ENCODE data around the gene COL5A3.
A peak's percentile ranks its signal among the peaks of the same experiment; 100 is the strongest.

The COL5A3 gene

DNA sequence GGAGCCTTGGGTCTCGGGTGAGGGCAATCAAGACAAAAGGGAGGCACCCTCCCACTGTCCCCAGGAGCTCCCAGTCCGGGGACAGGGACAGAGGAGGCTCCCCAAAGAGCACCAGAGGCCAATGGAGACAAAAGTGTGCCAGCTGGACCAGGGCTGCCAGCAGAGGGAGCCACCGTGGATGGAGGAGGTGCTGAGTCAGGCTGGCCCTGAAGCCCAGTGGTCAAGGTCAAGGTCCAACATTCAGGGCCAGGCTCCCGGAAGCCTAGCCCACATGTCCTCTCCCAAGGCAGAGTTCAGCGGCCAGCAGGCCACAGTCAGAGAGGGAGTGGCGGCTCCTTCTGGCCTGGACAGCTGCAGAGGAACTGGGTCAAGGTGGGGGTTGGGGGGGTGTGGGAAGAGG, 8.4 kb downstream of the COL5A3 start:
- ATAC-seq (ENCODE audit: insufficient read depth, low read depth): no peak
- peak; percentile 54 for TF ChIP-seq CTCF (IDR thresholded peaks at IDR 0.05; ENCODE audit: borderline replicate concordance, extremely low read depth, low read length, poor library complexity, severe bottlenecking)
- no peak for TF ChIP-seq EZH2 (IDR thresholded peaks at IDR 0.05; ENCODE audit: borderline replicate concordance, low read depth, low read length, severe bottlenecking)
- Histone ChIP-seq H4K20me1 (ENCODE audit: insufficient read depth, low read length) (no peaks in the 10 kb centered on the region), H3K9me3 (ENCODE audit: insufficient read depth, low read length, severe bottlenecking) (no peaks in the 10 kb centered on the region), H3K27me3 (ENCODE audit: insufficient read depth, low read length, poor library complexity) (no peaks in the 10 kb centered on the region), H3K4me2 (ENCODE audit: insufficient read depth, low read length) (no peak overlapping the region), H3K27ac (ENCODE audit: low read length) (no peak overlapping the region), H3K9ac (ENCODE audit: low read depth, low read length) (no peak overlapping the region), H3K4me3 (ENCODE audit: low read depth in 1 of 2, low read length in 2 of 2) (no peak overlapping the region), H3K79me2 (ENCODE audit: insufficient read depth, low read length) (no peaks in the 10 kb centered on the region), H3K36me3 (ENCODE audit: insufficient read depth, low read length) (no peaks in the 10 kb centered on the region), H3K4me1 (ENCODE audit: insufficient read depth, low read length) (no peaks in the 10 kb centered on the region), H2AFZ (ENCODE audit: low read depth, low read length) (no peak overlapping the region)
- no peak for DNase-seq

GRCh38 chr19:10000171-10000826, 10.0 kb downstream of the COL5A3 start:
- H3K27me3 ChIP-seq (ENCODE audit: insufficient read depth, low read length, poor library complexity): no peaks in the 10 kb centered on the region
- H3K4me2 ChIP-seq (ENCODE audit: insufficient read depth, low read length): no peak overlapping the region
- H2AFZ ChIP-seq (ENCODE audit: low read depth, low read length): no peak overlapping the region
- no peaks in the 10 kb centered on the region for H3K4me1 ChIP-seq (ENCODE audit: insufficient read depth, low read length)
- no peaks in the 10 kb centered on the region for H3K9me3 ChIP-seq (ENCODE audit: insufficient read depth, low read length, severe bottlenecking)
- H3K36me3 ChIP-seq (ENCODE audit: insufficient read depth, low read length): no peaks in the 10 kb centered on the region
- H3K27ac ChIP-seq (ENCODE audit: low read length): no peak overlapping the region
- TF ChIP-seq EZH2 (IDR thresholded peaks at IDR 0.05; ENCODE audit: borderline replicate concordance, low read depth, low read length, severe bottlenecking) (no peak), CTCF (IDR thresholded peaks at IDR 0.05; ENCODE audit: borderline replicate concordance, extremely low read depth, low read length, poor library complexity, severe bottlenecking) (peak; percentile 80)
- no peaks in the 10 kb centered on the region for H4K20me1 ChIP-seq (ENCODE audit: insufficient read depth, low read length)
- DNase-seq (peak; percentile 69), ATAC-seq (ENCODE audit: insufficient read depth, low read depth) (no peak)
- no peak overlapping the region for H3K4me3 ChIP-seq (ENCODE audit: low read depth in 1 of 2, low read length in 2 of 2)
- no peak overlapping the region for H3K9ac ChIP-seq (ENCODE audit: low read depth, low read length)
- H3K79me2 ChIP-seq (ENCODE audit: insufficient read depth, low read length): no peaks in the 10 kb centered on the region

GRCh38 chr19:9996541-9996940, 13.8 kb downstream of the COL5A3 start:
- ATAC-seq (ENCODE audit: insufficient read depth, low read depth) (no peak), DNase-seq (no peak)
- Histone ChIP-seq H3K9me3 (ENCODE audit: insufficient read depth, low read length, severe bottlenecking) (no peaks in the 10 kb centered on the region), H3K36me3 (ENCODE audit: insufficient read depth, low read length) (no peaks in the 10 kb centered on the region), H2AFZ (ENCODE audit: low read depth, low read length) (no peak overlapping the region), H4K20me1 (ENCODE audit: insufficient read depth, low read length) (no peaks in the 10 kb centered on the region), H3K4me3 (ENCODE audit: low read depth in 1 of 2, low read length in 2 of 2) (no peak overlapping the region), H3K4me2 (ENCODE audit: insufficient read depth, low read length) (no peak overlapping the region), H3K27me3 (ENCODE audit: insufficient read depth, low read length, poor library complexity) (no peaks in the 10 kb centered on the region), H3K79me2 (ENCODE audit: insufficient read depth, low read length) (no peaks in the 10 kb centered on the region), H3K4me1 (ENCODE audit: insufficient read depth, low read length) (no peaks in the 10 kb centered on the region), H3K9ac (ENCODE audit: low read depth, low read length) (no peak overlapping the region), H3K27ac (ENCODE audit: low read length) (no peak overlapping the region)
- no peak for TF ChIP-seq EZH2 (IDR thresholded peaks at IDR 0.05; ENCODE audit: borderline replicate concordance, low read depth, low read length, severe bottlenecking)
- TF ChIP-seq CTCF (IDR thresholded peaks at IDR 0.05; ENCODE audit: borderline replicate concordance, extremely low read depth, low read length, poor library complexity, severe bottlenecking): no peak

Data from DND-41 (cell line).